GM23338 (cell line): ENCODE results near the gene CATSPERE.

ENCODE experiments used
- EZH2 ChIP-seq: fragments of 200-600 bp; sonication (generic); IDR thresholded peaks from one replicate; pipeline ENCODE4 v1.8.0; 2017; ENCODE audit warnings: antibody characterized with exemption, mild to moderate bottlenecking, low read depth; ENCODE audit not compliant: unreplicated experiment
- EZH2phosphoT487 ChIP-seq: fragments of 200-600 bp; sonication (generic); IDR thresholded peaks from one replicate; pipeline ENCODE4 v1.8.1; 2018; ENCODE audit warnings: antibody characterized with exemption; ENCODE audit not compliant: unreplicated experiment
- JUNB ChIP-seq: IDR thresholded peaks from one replicate; pipeline ENCODE4 v1.6.1; 2016; ENCODE audit warnings: antibody characterized with exemption; ENCODE audit not compliant: unreplicated experiment
- POLR2AphosphoS5 ChIP-seq: IDR thresholded peaks from 2 replicates; pipeline ENCODE4 v1.6.1; 2016; ENCODE audit warnings: antibody characterized with exemption, low read depth
- ZNF114 ChIP-seq: fragments of 250-450 bp; sonication (Bioruptor Pico); IDR thresholded peaks from 2 replicates; pipeline ENCODE4 v1.5.0; 2020; ENCODE audit warnings: mild to moderate bottlenecking, moderate library complexity
- TF ChIP-seq, protein P1 (sequence below), 2 experiments: fragments of 200-600 bp in 1 of 2; sonication (generic) in 1 of 2; conservative IDR thresholded peaks; 2 replicates each; pipeline versions ENCODE4 v1.5.1 to v1.6.1; 2016 to 2017; ENCODE audit warnings: antibody characterized with exemption in 2 of 2, low read depth in 2 of 2, mild to moderate bottlenecking in 2 of 2, moderate library complexity in 1 of 2

DNA sequence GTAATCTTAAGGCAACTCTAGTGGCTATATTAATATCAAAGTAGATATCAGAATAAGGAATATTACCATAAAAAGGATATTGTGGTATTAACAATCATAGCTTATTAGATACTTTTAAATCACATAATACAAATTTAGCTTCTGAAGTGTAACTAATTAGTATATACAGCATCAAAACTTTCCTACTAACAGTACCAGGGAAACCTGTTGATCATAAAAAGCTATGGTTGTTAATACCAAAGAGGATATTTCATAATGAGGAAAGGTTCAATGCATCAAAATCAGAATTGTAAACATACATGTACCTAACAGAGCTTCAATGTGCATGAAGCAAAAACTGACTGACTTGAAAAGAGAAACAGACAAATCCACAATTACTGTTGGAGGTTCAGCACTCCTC lies 33.4 kb upstream of the CATSPERE start:
- TF ChIP-seq, protein P1, sequence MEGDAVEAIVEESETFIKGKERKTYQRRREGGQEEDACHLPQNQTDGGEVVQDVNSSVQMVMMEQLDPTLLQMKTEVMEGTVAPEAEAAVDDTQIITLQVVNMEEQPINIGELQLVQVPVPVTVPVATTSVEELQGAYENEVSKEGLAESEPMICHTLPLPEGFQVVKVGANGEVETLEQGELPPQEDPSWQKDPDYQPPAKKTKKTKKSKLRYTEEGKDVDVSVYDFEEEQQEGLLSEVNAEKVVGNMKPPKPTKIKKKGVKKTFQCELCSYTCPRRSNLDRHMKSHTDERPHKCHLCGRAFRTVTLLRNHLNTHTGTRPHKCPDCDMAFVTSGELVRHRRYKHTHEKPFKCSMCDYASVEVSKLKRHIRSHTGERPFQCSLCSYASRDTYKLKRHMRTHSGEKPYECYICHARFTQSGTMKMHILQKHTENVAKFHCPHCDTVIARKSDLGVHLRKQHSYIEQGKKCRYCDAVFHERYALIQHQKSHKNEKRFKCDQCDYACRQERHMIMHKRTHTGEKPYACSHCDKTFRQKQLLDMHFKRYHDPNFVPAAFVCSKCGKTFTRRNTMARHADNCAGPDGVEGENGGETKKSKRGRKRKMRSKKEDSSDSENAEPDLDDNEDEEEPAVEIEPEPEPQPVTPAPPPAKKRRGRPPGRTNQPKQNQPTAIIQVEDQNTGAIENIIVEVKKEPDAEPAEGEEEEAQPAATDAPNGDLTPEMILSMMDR (conservative IDR thresholded peaks at IDR 0.05; ENCODE audit: low read depth in 2 of 2): no peak
- TF ChIP-seq JUNB (no peak), POLR2AphosphoS5 (no peak), EZH2phosphoT487 (no peak), EZH2 (no peak), ZNF114 (CRISPR knock-in tag) (no peak)
